ENCODE data around the gene TNFRSF25. TPM values are rescaled to one million over a fixed set of nuclear protein-coding genes. Genes with fewer than 3 reads are reported as not detected.

TNFRSF25 gene
- total and polyA plus RNA-seq, 2 of the 8 experiments (the other 6 are each of a cell fraction or from before 2014, with no cell fraction given) = 10.7 to 19.5 TPM

GRCh38 chr1:6414881-6415626, 50.9 kb downstream of the TNFRSF25 start:
- Histone ChIP-seq H2BK120ac (replicated peaks; ENCODE audit: low read depth, low read length) (no peak overlapping the region), H3K4me3 (ENCODE audit: extremely low read depth in 1 of 4, insufficient read depth in 2 of 4, low read depth in 3 of 4, low read length in 4 of 4) (no peak overlapping the region; a peak in 1 of 8 replicates), H3K14ac (ENCODE audit: insufficient read length) (no peak overlapping the region), H2BK5ac (ENCODE audit: low read depth, low read length) (peak overlapping the region; percentile 84; the same call in 1 of the 2 replicates), H2BK12ac (ENCODE audit: low read depth, low read length) (peak overlapping the region; percentile 98; the same call in 1 of the 2 replicates), H3K4me1 (replicated peaks in 1 of 4; ENCODE audit: control insufficient read depth in 3 of 4, insufficient read depth in 4 of 4, low read length in 3 of 4) (peaks cover 2 to 12% (median 6%) of the 10 kb centered on the region in 4 experiments), H3K9ac (replicated peaks in 1 of 4; ENCODE audit: extremely low read depth in 1 of 4, low read depth in 3 of 4, low read length in 3 of 4) (no peak overlapping the region), H3K4me2 (ENCODE audit: insufficient read depth in 1 of 2, low read depth in 2 of 2, low read length in 2 of 2) (peak overlapping the region; percentile 35 to 51; a peak in 3 of 4 replicates), H2AK5ac (ENCODE audit: low read depth, low read length) (peak overlapping the region; percentile 94; the same call in 1 of the 2 replicates), H2BK20ac (ENCODE audit: low read length) (0 out of 2 replicates have a peak overlapping the region, but pooled peaks have one; percentile 15), H3K36me3 (ENCODE audit: control insufficient read depth in 2 of 4, insufficient read depth in 4 of 4, low read length in 3 of 4) (peaks cover 0 to 8% (median 0%) of the 10 kb centered on the region in 4 experiments; a peak in 1 of 8 replicates), H4K20me1 (replicated peaks in 1 of 2; ENCODE audit: control insufficient read depth in 1 of 2, insufficient read depth in 2 of 2, low read length in 2 of 2) (peaks cover 0 to 5% of the 10 kb centered on the region in 2 experiments), H4K91ac (replicated peaks; ENCODE audit: insufficient read length, low read length) (peak overlapping the region; percentile 91), H3K27ac (ENCODE audit: low read depth, low read length) (no peak overlapping the region), H3K18ac (ENCODE audit: extremely low read depth, low read length) (peak overlapping the region; percentile 93), H4K5ac (ENCODE audit: insufficient read length, low read depth, low read length) (peak overlapping the region; percentile 61), H3K4ac (replicated peaks; ENCODE audit: insufficient read length, low read depth, low read length) (no peak overlapping the region), H3K9me3 (ENCODE audit: insufficient read depth in 2 of 2, low read depth in 1 of 2, low read length in 1 of 2) (no peaks in the 10 kb centered on the region), H3K27me3 (replicated peaks in 1 of 4; ENCODE audit: control insufficient read depth in 3 of 4, extremely low read depth in 1 of 4, insufficient read depth in 3 of 4, low read length in 3 of 4) (peaks cover 35 to 58% (median 56%) of the 10 kb centered on the region in 4 experiments), H3K79me2 (ENCODE audit: control insufficient read depth in 1 of 2, insufficient read depth in 2 of 2, low read length in 2 of 2) (no peaks in the 10 kb centered on the region), H4K8ac (ENCODE audit: extremely low read depth, insufficient read depth, low read length) (peak overlapping the region; percentile 81; the same call in 1 of the 2 replicates), H2BK15ac (ENCODE audit: low read length) (no peak overlapping the region), H3K23me2 (ENCODE audit: low read depth, low read length) (peaks cover 5% of the 10 kb centered on the region; the same call in 1 of the 2 replicates), H2AFZ (ENCODE audit: low read length) (peak overlapping the region; percentile 47; the same call in 1 of the 2 replicates), H3K56ac (replicated peaks; ENCODE audit: insufficient read length, low read depth, low read length) (no peak overlapping the region), H3K23ac (ENCODE audit: insufficient read length) (no peak overlapping the region), H3K79me1 (ENCODE audit: low read depth, low read length) (no peaks in the 10 kb centered on the region)
- CTCF ChIA-PET (ENCODE audit: partially characterized antibody) = interaction anchor here (0.8 to 58.4 kb wide), 26 partner anchors 7 to 228 kb away, joined by 3 to 1769 read pairs (median 5); no protein-coding TSS in a partner anchor
- FAIRE-seq = no peak
- POLR2A ChIA-PET (ENCODE audit: partially characterized antibody) = interaction anchor here (0.8 to 1.8 kb wide), 7 partner anchors 10 to 234 kb away, joined by 3 to 6 read pairs (median 3); partner anchors contain the start of gene ACOT7
- DNase-seq (ENCODE audit: low read depth in 1 of 2, low spot score in 2 of 2) = no peak
- WGBS, 2 experiments (ENCODE audit: extremely low coverage in 1 of 2, insufficient coverage in 1 of 2, insufficient read length in 1 of 2, insufficient replicate concordance in 2 of 2, low coverage in 1 of 2, low lambda C conversion rate in 2 of 2, missing lambda C conversion rate in 1 of 2) = 86% methylated on average over 17 of the region's 17 CpGs; no CpG with 5 or more reads in 1 of the 2 experiments
- TF ChIP-seq NRF1 (IDR thresholded peaks at IDR 0.05; ENCODE audit: low read depth, low read length) (no peak), HDAC6 (IDR thresholded peaks at IDR 0.05; ENCODE audit: low read depth, low read length) (no peak), SAP30 (IDR thresholded peaks at IDR 0.05; ENCODE audit: insufficient read depth, insufficient replicate concordance, low read length) (no peak), USF2 (IDR thresholded peaks at IDR 0.05; ENCODE audit: low read length) (no peak), CBX5 (IDR thresholded peaks at IDR 0.05; ENCODE audit: low read depth, low read length) (no peak), EP300 (IDR thresholded peaks at IDR 0.05; ENCODE audit: borderline replicate concordance in 1 of 2, low read depth in 2 of 2, low read length in 2 of 2) (no peak), SP2 (IDR thresholded peaks at IDR 0.05; ENCODE audit: low read length) (no peak), NANOG (IDR thresholded peaks at IDR 0.05; ENCODE audit: insufficient read depth, low read depth, low read length, poor library complexity, severe bottlenecking) (no peak), POLR2A (IDR thresholded peaks at IDR 0.05; ENCODE audit: control extremely low read depth in 1 of 2, low read depth in 2 of 2, low read length in 2 of 2) (no peak), JUND (IDR thresholded peaks at IDR 0.05; ENCODE audit: low read length) (no peak)

Data from H1 (cell line).